HL-60 (cell line): ENCODE data around the gene CYS1.

Source experiments
- DNase-seq, 2 experiments: peaks; one replicate each; pipeline ENCODE4 v3.0.0-alpha.2; 2010 to 2020; ENCODE audit warnings: low read depth in 1 of 2, low spot score in 1 of 2
- H3K27ac ChIP-seq: fragments of 250-450 bp; sonication (Bioruptor Pico); replicated peaks from 2 replicates; pipeline ENCODE4 v1.5.1; 2020; ENCODE audit warnings: mild to moderate bottlenecking, moderate library complexity
- H3K27me3 ChIP-seq: fragments of 250-450 bp; sonication (Bioruptor Pico); 2 replicates; pipeline ENCODE4 v1.5.1; 2021; ENCODE audit warnings: mild to moderate bottlenecking, moderate library complexity; ENCODE audit not compliant: insufficient read depth, poor library complexity, severe bottlenecking
- H3K4me3 ChIP-seq: replicated peaks from 2 replicates; pipeline ENCODE4 v1.5.1; 2011; ENCODE audit warnings: mild to moderate bottlenecking, control low read depth, low read length; ENCODE audit not compliant: insufficient read depth
- GABPA ChIP-seq: IDR thresholded peaks from 2 replicates; pipeline ENCODE4 v1.6.1; 2012; ENCODE audit warnings: low read depth
- POLR2AphosphoS5 ChIP-seq: IDR thresholded peaks from 2 replicates; pipeline ENCODE4 v1.6.1; 2012; ENCODE audit warnings: low read depth
- REST ChIP-seq: IDR thresholded peaks from 2 replicates; pipeline ENCODE4 v1.6.1; 2012; ENCODE audit warnings: low read depth; ENCODE audit not compliant: insufficient replicate concordance
- SPI1 ChIP-seq: IDR thresholded peaks from 2 replicates; pipeline ENCODE4 v1.6.1; 2012; ENCODE audit warnings: low read depth, mild to moderate bottlenecking, borderline replicate concordance
- TF ChIP-seq, protein P1 (sequence below): IDR thresholded peaks from one replicate; pipeline ENCODE4 v1.5.1; 2011; ENCODE audit warnings: low read length, control low read depth, inconsistent platforms; ENCODE audit not compliant: insufficient read depth

The CYS1 gene

GRCh38 chr2:10071176-10071575, 9.0 kb downstream of the CYS1 start:
- H3K27ac ChIP-seq = no peak overlapping the region
- H3K27me3 ChIP-seq = peaks cover 15% of the 10 kb centered on the region
- no peak for TF ChIP-seq REST
- TF ChIP-seq GABPA = no peak
- TF ChIP-seq SPI1 = no peak
- TF ChIP-seq, protein P1, sequence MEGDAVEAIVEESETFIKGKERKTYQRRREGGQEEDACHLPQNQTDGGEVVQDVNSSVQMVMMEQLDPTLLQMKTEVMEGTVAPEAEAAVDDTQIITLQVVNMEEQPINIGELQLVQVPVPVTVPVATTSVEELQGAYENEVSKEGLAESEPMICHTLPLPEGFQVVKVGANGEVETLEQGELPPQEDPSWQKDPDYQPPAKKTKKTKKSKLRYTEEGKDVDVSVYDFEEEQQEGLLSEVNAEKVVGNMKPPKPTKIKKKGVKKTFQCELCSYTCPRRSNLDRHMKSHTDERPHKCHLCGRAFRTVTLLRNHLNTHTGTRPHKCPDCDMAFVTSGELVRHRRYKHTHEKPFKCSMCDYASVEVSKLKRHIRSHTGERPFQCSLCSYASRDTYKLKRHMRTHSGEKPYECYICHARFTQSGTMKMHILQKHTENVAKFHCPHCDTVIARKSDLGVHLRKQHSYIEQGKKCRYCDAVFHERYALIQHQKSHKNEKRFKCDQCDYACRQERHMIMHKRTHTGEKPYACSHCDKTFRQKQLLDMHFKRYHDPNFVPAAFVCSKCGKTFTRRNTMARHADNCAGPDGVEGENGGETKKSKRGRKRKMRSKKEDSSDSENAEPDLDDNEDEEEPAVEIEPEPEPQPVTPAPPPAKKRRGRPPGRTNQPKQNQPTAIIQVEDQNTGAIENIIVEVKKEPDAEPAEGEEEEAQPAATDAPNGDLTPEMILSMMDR = no peak
- no peak for TF ChIP-seq POLR2AphosphoS5
- no peak overlapping the region for H3K4me3 ChIP-seq
- DNase-seq = no peak

GRCh38 chr2:10067881-10068280, 12.3 kb downstream of the CYS1 start:
- Histone ChIP-seq H3K27me3 (no peaks in the 10 kb centered on the region), H3K4me3 (no peak overlapping the region), H3K27ac (no peak overlapping the region)
- DNase-seq = no peak
- TF ChIP-seq POLR2AphosphoS5 (no peak), REST (no peak)
- TF ChIP-seq, protein P1 = no peak

- Histone ChIP-seq H3K27ac (no peak overlapping the region), H3K27me3 (no peaks in the 10 kb centered on the region), H3K4me3 (no peak overlapping the region)
- TF ChIP-seq POLR2AphosphoS5 = no peak
- no peak for TF ChIP-seq SPI1
- no peak for TF ChIP-seq GABPA
- TF ChIP-seq, protein P1 = no peak
- TF ChIP-seq REST = no peak
- no peak for DNase-seq
Observed at GRCh38 chr2:10067330-10067729, 12.9 kb downstream of the CYS1 start.
